Endothelial cell of umbilical vein (primary cell): Measurements from ENCODE around the gene RNF25. TPM values are rescaled to one million over a fixed set of nuclear protein-coding genes. Genes with fewer than 3 reads are reported as not detected.

Experiments
- BruUV-seq: library from RNA; stranded (reverse); fragments of 400-500 nt; replicated peaks from 2 replicates; lab custom pipeline; 2021; lab: Mats Ljungman, UMichigan
- CTCF ChIA-PET: fragments of 300-600, 350-600 bp; sonication (Branson Sonifier 250); formaldehyde crosslinking; loops from one replicate; lab custom pipeline; 2021; ENCODE audit warnings: antibody characterized with exemption, inconsistent platforms; lab: Charles Lee
- POLR2A ChIA-PET: fragments of 300-600, 350-600 bp; sonication (Branson Sonifier 250); formaldehyde crosslinking; loops from one replicate; lab custom pipeline; 2021; ENCODE audit warnings: antibody characterized with exemption, inconsistent platforms; lab: Charles Lee
- DNase-seq: peaks from one replicate; pipeline ENCODE4 v3.0.0-alpha.2; 2011; ENCODE audit warnings: low read depth, low spot score
- FAIRE-seq: peaks from 2 replicates; lab custom pipeline; 2011; peaks lifted over from hg19 to GRCh38; lab: Jason Lieb, UNC
- H2AFZ ChIP-seq: 2 replicates; pipeline ENCODE4 v1.6.0; 2012; ENCODE audit warnings: low read depth, low read length, control low read depth, inconsistent platforms
- H3K27ac ChIP-seq: 2 replicates; pipeline ENCODE4 v1.5.1; 2011; ENCODE audit warnings: low read depth, mild to moderate bottlenecking, control low read depth, low read length, moderate library complexity; ENCODE audit not compliant: insufficient read depth
- H3K27me3 ChIP-seq, 2 experiments: 2 replicates each; pipeline versions ENCODE4 v1.6.0 to v1.6.1; 2011; ENCODE audit warnings: low read length in 2 of 2, mixed read lengths in 1 of 2; ENCODE audit not compliant: control insufficient read depth in 2 of 2, insufficient read depth in 2 of 2
- H3K36me3 ChIP-seq, 2 experiments: 2 replicates in 1 of 2; 3 replicates in 1 of 2; pipeline ENCODE4 v1.5.1; 2011; ENCODE audit warnings: low read length in 2 of 2, mild to moderate bottlenecking in 1 of 2, moderate library complexity in 1 of 2; ENCODE audit not compliant: control insufficient read depth in 2 of 2, insufficient read depth in 2 of 2; ENCODE audit errors: extremely low read depth in 1 of 2
- H3K4me1 ChIP-seq: 3 replicates; pipeline ENCODE4 v1.5.1; 2011; ENCODE audit warnings: mild to moderate bottlenecking, low read length; ENCODE audit not compliant: control insufficient read depth, insufficient read depth; ENCODE audit errors: extremely low read depth
- H3K4me2 ChIP-seq: 2 replicates; pipeline ENCODE4 v1.6.1; 2011; ENCODE audit warnings: low read length, control low read depth, mixed read lengths; ENCODE audit not compliant: insufficient read depth
- H3K4me3 ChIP-seq, 3 experiments: fragments of 200-600 bp in 1 of 3; sonication (generic), shearing (Covaris generic) in 1 of 3; replicated peaks in 1 of 3; 2 replicates each; pipeline ENCODE4 v1.5.1; 2011 to 2016; ENCODE audit warnings: control low read depth in 3 of 3, low read length in 3 of 3, mild to moderate bottlenecking in 2 of 3, inconsistent platforms in 1 of 3, low read depth in 1 of 3, moderate library complexity in 1 of 3; ENCODE audit not compliant: insufficient read depth in 1 of 3
- H3K79me2 ChIP-seq: 2 replicates; pipeline ENCODE4 v1.6.0; 2012; ENCODE audit warnings: low read length, inconsistent platforms; ENCODE audit not compliant: control insufficient read depth, insufficient read depth
- H3K9ac ChIP-seq: replicated peaks from 2 replicates; pipeline ENCODE3; 2011; ENCODE audit warnings: low read length, control low read depth; ENCODE audit not compliant: insufficient read depth; ENCODE audit errors: extremely low read depth
- H3K9me1 ChIP-seq: replicated peaks from 3 replicates; pipeline ENCODE4 v1.6.0; 2011; ENCODE audit warnings: mild to moderate bottlenecking, low read length; ENCODE audit not compliant: control insufficient read depth, insufficient read depth; ENCODE audit errors: extremely low read depth
- H3K9me3 ChIP-seq: replicated peaks from 2 replicates; pipeline ENCODE4 v1.5.1; 2012; ENCODE audit warnings: low read length, inconsistent platforms; ENCODE audit not compliant: control insufficient read depth, insufficient read depth
- H4K20me1 ChIP-seq: replicated peaks from 2 replicates; pipeline ENCODE3; 2011; ENCODE audit warnings: mild to moderate bottlenecking, low read length; ENCODE audit not compliant: control insufficient read depth, insufficient read depth; ENCODE audit errors: extremely low read depth
- EZH2 ChIP-seq: IDR thresholded peaks from 2 replicates; pipeline ENCODE4 v1.6.1; 2012; ENCODE audit warnings: borderline replicate concordance, low read depth, mild to moderate bottlenecking, moderate library complexity, low read length, inconsistent platforms; ENCODE audit not compliant: severe bottlenecking
- FOS ChIP-seq: IDR thresholded peaks from 2 replicates; pipeline ENCODE4 v1.6.1; 2011; ENCODE audit warnings: mild to moderate bottlenecking, low read length, moderate library complexity, borderline replicate concordance; ENCODE audit not compliant: insufficient read depth
- JUN ChIP-seq: IDR thresholded peaks from 2 replicates; pipeline ENCODE4 v1.6.1; 2011; ENCODE audit warnings: borderline replicate concordance, low read depth; ENCODE audit not compliant: insufficient read length, insufficient read depth
- MAX ChIP-seq: IDR thresholded peaks from 2 replicates; pipeline ENCODE4 v1.6.1; 2011; ENCODE audit not compliant: insufficient read depth, insufficient read length
- MYC ChIP-seq: IDR thresholded peaks from one replicate; pipeline ENCODE4 v1.6.1; 2011; ENCODE audit warnings: mild to moderate bottlenecking, low read depth, low read length
- POLR2A ChIP-seq: IDR thresholded peaks from 2 replicates; pipeline ENCODE4 v1.6.1; 2012; ENCODE audit warnings: low read depth, mild to moderate bottlenecking, control low read depth, low read length
- POLR2AphosphoS5 ChIP-seq: IDR thresholded peaks from 2 replicates; pipeline ENCODE4 v1.6.1; 2012; ENCODE audit warnings: low read depth, mild to moderate bottlenecking, control low read depth, low read length, moderate library complexity; ENCODE audit not compliant: insufficient read depth
- dilution Hi-C: fragments of 300-500 bp; cut with MboI; formaldehyde crosslinking; loops from one replicate; pipeline ENCODE4 v1.15.0; 2019; ENCODE audit warnings: low sequenced_read_pairs; ENCODE audit not compliant: extremely low pct_ligation_motif_present
- intact Hi-C: fragments of 100-400 bp; cut with micrococcal nuclease; formaldehyde crosslinking; loops from one replicate; pipeline ENCODE4 v1.10.0; 2022
- polyA plus RNA-seq, 4 experiments: library from polyadenylated mRNA; depleted of rRNA in 3 of 4; stranded (reverse) in 3 of 4; unstranded in 1 of 4; fragments of >200 nt; gene quantifications; 2 replicates each; pipeline versions ENCODE4 v1.2.1 to v1.2.3, GENCODE V29; 2011 to 2012; ENCODE audit warnings: missing spikeins in 1 of 4
- total RNA-seq: library from RNA; stranded (reverse); gene quantifications from 2 replicates; pipeline ENCODE4 v1.2.3, GENCODE V29; 2021
- TF ChIP-seq, protein P1 (sequence below), 2 donors: IDR thresholded peaks; 1 replicate in 1 of 2; 2 replicates in 1 of 2; pipeline ENCODE4 v1.5.1; 2011; ENCODE audit warnings: low read length in 2 of 2, mild to moderate bottlenecking in 2 of 2, moderate library complexity in 2 of 2, control low read depth in 1 of 2, inconsistent platforms in 1 of 2, low read depth in 1 of 2; ENCODE audit not compliant: insufficient read depth in 1 of 2; ENCODE audit errors: extremely low read depth in 1 of 2

Gene RNF25
- total and polyA plus RNA-seq, 2 donors (not counting 3 experiments of a cell fraction or from before 2014, with no cell fraction given): 38.2 to 61.1 TPM

GRCh38 chr2:218721488-218721887 is 49.7 kb upstream of the RNF25 start:
- DNase-seq: no peak
- Histone ChIP-seq H3K27ac (no peak overlapping the region), H3K9me1 (no peaks in the 10 kb centered on the region), H3K4me2 (no peak overlapping the region), H3K36me3 (peaks cover 0 to 2% of the 10 kb centered on the region in 2 experiments), H2AFZ (no peak overlapping the region), H3K27me3 (no peaks in the 10 kb centered on the region), H4K20me1 (no peaks in the 10 kb centered on the region), H3K4me1 (peaks cover 7% of the 10 kb centered on the region), H3K9ac (no peak overlapping the region), H3K79me2 (peaks cover 78% of the 10 kb centered on the region), H3K9me3 (no peaks in the 10 kb centered on the region), H3K4me3 (no peak overlapping the region)
- BruUV-seq: no TSS peak
- dilution Hi-C loops (no loop called here), intact Hi-C loops (no loop called here)
- no peak for FAIRE-seq
- TF ChIP-seq POLR2AphosphoS5 (no peak), FOS (no peak), MYC (no peak), JUN (no peak), MAX (no peak), EZH2 (no peak), POLR2A (no peak)
- TF ChIP-seq, protein P1, sequence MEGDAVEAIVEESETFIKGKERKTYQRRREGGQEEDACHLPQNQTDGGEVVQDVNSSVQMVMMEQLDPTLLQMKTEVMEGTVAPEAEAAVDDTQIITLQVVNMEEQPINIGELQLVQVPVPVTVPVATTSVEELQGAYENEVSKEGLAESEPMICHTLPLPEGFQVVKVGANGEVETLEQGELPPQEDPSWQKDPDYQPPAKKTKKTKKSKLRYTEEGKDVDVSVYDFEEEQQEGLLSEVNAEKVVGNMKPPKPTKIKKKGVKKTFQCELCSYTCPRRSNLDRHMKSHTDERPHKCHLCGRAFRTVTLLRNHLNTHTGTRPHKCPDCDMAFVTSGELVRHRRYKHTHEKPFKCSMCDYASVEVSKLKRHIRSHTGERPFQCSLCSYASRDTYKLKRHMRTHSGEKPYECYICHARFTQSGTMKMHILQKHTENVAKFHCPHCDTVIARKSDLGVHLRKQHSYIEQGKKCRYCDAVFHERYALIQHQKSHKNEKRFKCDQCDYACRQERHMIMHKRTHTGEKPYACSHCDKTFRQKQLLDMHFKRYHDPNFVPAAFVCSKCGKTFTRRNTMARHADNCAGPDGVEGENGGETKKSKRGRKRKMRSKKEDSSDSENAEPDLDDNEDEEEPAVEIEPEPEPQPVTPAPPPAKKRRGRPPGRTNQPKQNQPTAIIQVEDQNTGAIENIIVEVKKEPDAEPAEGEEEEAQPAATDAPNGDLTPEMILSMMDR (IDR thresholded peaks at IDR 0.05; ENCODE audit: extremely low read depth in 1 of 2, insufficient read depth in 1 of 2, low read depth in 1 of 2, low read length in 2 of 2): no peak
- ChIA-PET POLR2A (no interaction called here), CTCF (interaction anchor here (1.4 to 3.4 kb wide), 8 partner anchors 10 to 155 kb away, joined by 3 to 38 read pairs (median 10); partner anchors contain the start of gene TTLL4)
